Measurements from ENCODE around the gene PAPPA.

DNA sequence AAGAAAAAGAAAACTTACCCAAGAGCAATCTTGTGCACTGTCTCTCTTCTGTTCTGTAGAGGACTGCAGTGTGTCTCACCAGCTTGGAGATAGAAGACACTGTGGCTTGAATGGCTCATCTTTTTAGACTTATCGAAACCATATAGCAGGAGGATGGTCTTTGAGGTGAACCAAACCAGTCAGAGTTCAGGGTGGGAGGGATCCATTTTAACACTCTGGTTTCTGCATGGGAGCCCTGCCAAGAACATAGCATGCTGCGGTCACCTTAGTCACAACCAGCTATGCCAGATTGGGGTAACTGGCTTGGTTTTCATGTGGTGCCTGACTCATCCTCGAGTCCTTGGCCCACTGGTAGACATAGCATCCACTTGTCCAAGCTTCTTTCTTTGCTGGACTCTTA lies 135.1 kb downstream of the PAPPA start:
- TF ChIP-seq POLR2A (IDR thresholded peaks at IDR 0.05): no peak
- TF ChIP-seq, protein P1, sequence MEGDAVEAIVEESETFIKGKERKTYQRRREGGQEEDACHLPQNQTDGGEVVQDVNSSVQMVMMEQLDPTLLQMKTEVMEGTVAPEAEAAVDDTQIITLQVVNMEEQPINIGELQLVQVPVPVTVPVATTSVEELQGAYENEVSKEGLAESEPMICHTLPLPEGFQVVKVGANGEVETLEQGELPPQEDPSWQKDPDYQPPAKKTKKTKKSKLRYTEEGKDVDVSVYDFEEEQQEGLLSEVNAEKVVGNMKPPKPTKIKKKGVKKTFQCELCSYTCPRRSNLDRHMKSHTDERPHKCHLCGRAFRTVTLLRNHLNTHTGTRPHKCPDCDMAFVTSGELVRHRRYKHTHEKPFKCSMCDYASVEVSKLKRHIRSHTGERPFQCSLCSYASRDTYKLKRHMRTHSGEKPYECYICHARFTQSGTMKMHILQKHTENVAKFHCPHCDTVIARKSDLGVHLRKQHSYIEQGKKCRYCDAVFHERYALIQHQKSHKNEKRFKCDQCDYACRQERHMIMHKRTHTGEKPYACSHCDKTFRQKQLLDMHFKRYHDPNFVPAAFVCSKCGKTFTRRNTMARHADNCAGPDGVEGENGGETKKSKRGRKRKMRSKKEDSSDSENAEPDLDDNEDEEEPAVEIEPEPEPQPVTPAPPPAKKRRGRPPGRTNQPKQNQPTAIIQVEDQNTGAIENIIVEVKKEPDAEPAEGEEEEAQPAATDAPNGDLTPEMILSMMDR (IDR thresholded peaks at IDR 0.05): no peak
